H9 (cell line): ENCODE measurements around the gene CACNA1G. TPM values are rescaled to one million over a fixed set of nuclear protein-coding genes. Genes with fewer than 3 reads are reported as not detected.

Experiments
- DNase-seq: peaks from one replicate; pipeline ENCODE4 v3.0.0-alpha.2; 2017
- H2AFZ ChIP-seq: one replicate; pipeline ENCODE4 v1.6.1; 2013; ENCODE audit warnings: mild to moderate bottlenecking, low read length, control low read depth, moderate library complexity
- H2AK5ac ChIP-seq: 2 replicates; pipeline ENCODE4 v1.6.1; 2013; ENCODE audit warnings: low read length, control low read depth, mixed read lengths; ENCODE audit not compliant: insufficient read length
- H2BK120ac ChIP-seq: one replicate; pipeline ENCODE4 v1.6.1; 2013; ENCODE audit warnings: low read depth, mild to moderate bottlenecking, low read length, control low read depth, inconsistent platforms; ENCODE audit not compliant: poor library complexity, severe bottlenecking
- H2BK12ac ChIP-seq: 2 replicates; pipeline ENCODE4 v1.6.1; 2013; ENCODE audit warnings: low read length, control low read depth, mixed read lengths, low read depth; ENCODE audit not compliant: insufficient read length
- H2BK15ac ChIP-seq: 2 replicates; pipeline ENCODE4 v1.6.1; 2013; ENCODE audit warnings: low read depth, low read length, control low read depth
- H2BK20ac ChIP-seq: one replicate; pipeline ENCODE4 v1.6.1; 2013; ENCODE audit warnings: low read depth, mild to moderate bottlenecking, low read length, control low read depth, inconsistent platforms; ENCODE audit not compliant: poor library complexity, severe bottlenecking
- H2BK5ac ChIP-seq: 2 replicates; pipeline ENCODE4 v1.6.1; 2013; ENCODE audit warnings: low read length, control low read depth, mixed read lengths; ENCODE audit not compliant: insufficient read length
- H3K14ac ChIP-seq: 2 replicates; pipeline ENCODE4 v1.6.1; 2013; ENCODE audit warnings: low read length, control low read depth; ENCODE audit not compliant: insufficient read depth
- H3K18ac ChIP-seq: 2 replicates; pipeline ENCODE4 v1.6.1; 2013; ENCODE audit warnings: low read depth, mild to moderate bottlenecking, mixed read lengths, low read length, control low read depth; ENCODE audit not compliant: insufficient read length
- H3K23ac ChIP-seq: 2 replicates; pipeline ENCODE4 v1.6.1; 2013; ENCODE audit warnings: low read length, control low read depth, mixed read lengths, low read depth; ENCODE audit not compliant: insufficient read length
- H3K23me2 ChIP-seq: 2 replicates; pipeline ENCODE4 v1.6.1; 2013; ENCODE audit warnings: low read depth, mild to moderate bottlenecking, mixed read lengths, low read length, control low read depth; ENCODE audit not compliant: insufficient read length, poor library complexity, severe bottlenecking
- H3K27ac ChIP-seq: 2 replicates; pipeline ENCODE4 v1.5.1; 2013; ENCODE audit warnings: low read length, control low read depth, mixed read lengths, low read depth; ENCODE audit not compliant: insufficient read length
- H3K27me3 ChIP-seq: 2 replicates; pipeline ENCODE4 v1.6.1; 2013; ENCODE audit warnings: low read length, control low read depth, inconsistent platforms; ENCODE audit not compliant: insufficient read depth
- H3K4ac ChIP-seq: 2 replicates; pipeline ENCODE4 v1.6.1; 2013; ENCODE audit warnings: low read depth, mild to moderate bottlenecking, control low read depth, inconsistent platforms, low read length, moderate library complexity
- H3K4me1 ChIP-seq: 2 replicates; pipeline ENCODE4 v1.6.1; 2013; ENCODE audit warnings: low read length, control low read depth, inconsistent platforms; ENCODE audit not compliant: insufficient read depth
- H3K4me2 ChIP-seq: 2 replicates; pipeline ENCODE4 v1.6.1; 2013; ENCODE audit warnings: low read length, control low read depth, mixed read lengths; ENCODE audit not compliant: insufficient read length, insufficient read depth
- H3K56ac ChIP-seq: 2 replicates; pipeline ENCODE4 v1.6.1; 2013; ENCODE audit warnings: low read depth, mild to moderate bottlenecking, mixed read lengths, low read length, control low read depth; ENCODE audit not compliant: insufficient read length
- H3K79me1 ChIP-seq: 2 replicates; pipeline ENCODE4 v1.6.1; 2013; ENCODE audit warnings: low read depth, mild to moderate bottlenecking, moderate library complexity, low read length, control low read depth, inconsistent platforms; ENCODE audit not compliant: insufficient read depth, poor library complexity, severe bottlenecking
- H3K79me2 ChIP-seq: 2 replicates; pipeline ENCODE4 v1.6.1; 2013; ENCODE audit warnings: low read length, control low read depth, inconsistent platforms; ENCODE audit not compliant: insufficient read depth
- H3K9ac ChIP-seq: 2 replicates; pipeline ENCODE4 v1.6.1; 2013; ENCODE audit warnings: low read length, control low read depth, mixed read lengths; ENCODE audit not compliant: insufficient read length; ENCODE audit errors: extremely low read depth
- H3K9me3 ChIP-seq: one replicate; pipeline ENCODE4 v1.6.1; 2013; ENCODE audit warnings: low read depth, low read length, inconsistent platforms; ENCODE audit not compliant: control insufficient read depth
- H3T11ph ChIP-seq: one replicate; pipeline ENCODE4 v1.6.1; 2013; ENCODE audit warnings: mild to moderate bottlenecking, low read length, control low read depth, inconsistent platforms
- H4K20me1 ChIP-seq: one replicate; pipeline ENCODE4 v1.6.1; 2013; ENCODE audit not compliant: control insufficient read depth, insufficient read length, insufficient read depth
- H4K5ac ChIP-seq: 2 replicates; pipeline ENCODE4 v1.6.1; 2013; ENCODE audit warnings: low read depth, mild to moderate bottlenecking, mixed read lengths, low read length, control low read depth; ENCODE audit not compliant: insufficient read length
- H4K8ac ChIP-seq: replicated peaks from 2 replicates; pipeline ENCODE4 v1.6.1; 2013; ENCODE audit warnings: low read length, control low read depth, mixed read lengths, low read depth; ENCODE audit not compliant: insufficient read length
- H4K91ac ChIP-seq: 2 replicates; pipeline ENCODE4 v1.6.1; 2013; ENCODE audit warnings: low read depth, mild to moderate bottlenecking, moderate library complexity, mixed read lengths, low read length, control low read depth; ENCODE audit not compliant: insufficient read length
- H3K27ac Mint-ChIP-seq, 3 experiments: 2 replicates in 2 of 3; 3 replicates in 1 of 3; pipeline ENCODE4 v1.8.0; 2020 to 2021; ENCODE audit warnings: mixed read lengths in 3 of 3, mild to moderate bottlenecking in 1 of 3, moderate library complexity in 1 of 3
- H3K27me3 Mint-ChIP-seq: 2 replicates; pipeline ENCODE4 v1.8.0; 2021; ENCODE audit warnings: low read depth, mild to moderate bottlenecking, moderate library complexity, mixed read lengths
- H3K36me3 Mint-ChIP-seq, 3 experiments: 2 replicates in 2 of 3; 3 replicates in 1 of 3; pipeline ENCODE4 v1.8.0; 2020 to 2021; ENCODE audit warnings: low read depth in 3 of 3, mixed read lengths in 3 of 3; ENCODE audit not compliant: insufficient read depth in 1 of 3
- H3K4me1 Mint-ChIP-seq, 2 experiments: 2 replicates each; pipeline ENCODE4 v1.8.0; 2020; ENCODE audit warnings: mixed read lengths in 2 of 2
- H3K4me3 Mint-ChIP-seq, 2 experiments: 2 replicates in 1 of 2; 3 replicates in 1 of 2; pipeline ENCODE4 v1.8.0; 2020 to 2021; ENCODE audit warnings: mild to moderate bottlenecking in 2 of 2, mixed read lengths in 2 of 2, moderate library complexity in 1 of 2
- H3K9me3 Mint-ChIP-seq, 2 experiments: 2 replicates in 1 of 2; 3 replicates in 1 of 2; pipeline ENCODE4 v1.8.0; 2020; ENCODE audit warnings: mild to moderate bottlenecking in 2 of 2, mixed read lengths in 2 of 2, moderate library complexity in 1 of 2
- CTCF ChIP-seq: fragments of 200-600 bp; sonication (generic); conservative IDR thresholded peaks from 3 replicates; pipeline ENCODE4 v1.8.0; 2021; ENCODE audit warnings: antibody characterized with exemption, mild to moderate bottlenecking
- WGBS: extraction: QIAGEN DNeasy Blood & Tissue Kit; methylation state at CpG from one replicate; pipeline ENCODE4 v1.1.7; 2013; ENCODE audit warnings: missing lambda C conversion rate, low lambda C conversion rate, mixed read lengths; ENCODE audit not compliant: insufficient read length; ENCODE audit errors: extremely low coverage; 5-methylcytosine and 5-hydroxymethylcytosine counted together
- total RNA-seq: library from RNA; stranded (reverse); gene quantifications from 2 replicates; pipeline ENCODE4 v1.2.1, GENCODE V29; 2021

Gene CACNA1G
- total RNA-seq, 1 experiment from 2014 or later, result 1.5 TPM

- Histone ChIP-seq H2AFZ (no peak overlapping the region), H3K9ac (no peak overlapping the region), H3K79me2 (no peaks in the 10 kb centered on the region), H3K4ac (no peak overlapping the region), H2AK5ac (no peak overlapping the region), H4K91ac (no peak overlapping the region), H2BK12ac (no peak overlapping the region), H3K23me2 (no peaks in the 10 kb centered on the region), H2BK120ac (no peak overlapping the region), H2BK15ac (no peak overlapping the region), H2BK5ac (no peak overlapping the region), H2BK20ac (no peak overlapping the region), H3K4me2 (no peak overlapping the region), H3K27ac (no peak overlapping the region), H3K56ac (no peak overlapping the region), H4K8ac (no peak overlapping the region), H3K79me1 (no peaks in the 10 kb centered on the region), H3K27me3 (no peaks in the 10 kb centered on the region), H4K20me1 (no peaks in the 10 kb centered on the region), H3K14ac (no peak overlapping the region), H3K4me1 (no peaks in the 10 kb centered on the region), H3K9me3 (no peaks in the 10 kb centered on the region), H3K23ac (no peak overlapping the region), H4K5ac (no peak overlapping the region), H3T11ph (no peak overlapping the region), H3K18ac (no peak overlapping the region)
- no CpG with 5 or more reads among the region's 5 CpGs for whole genome bisulfite sequencing
- no peak overlapping the region for H3K4me3 Mint-ChIP-seq
- H3K27me3 Mint-ChIP-seq, result peaks cover 7% of the 10 kb centered on the region
- no peak for TF ChIP-seq CTCF
- no peaks in the 10 kb centered on the region for H3K9me3 Mint-ChIP-seq
- H3K4me1 Mint-ChIP-seq, result peaks cover 19 to 49% of the 10 kb centered on the region in 2 experiments
- H3K27ac Mint-ChIP-seq, result no peak overlapping the region
- no peak for DNase-seq
- H3K36me3 Mint-ChIP-seq, result no peaks in the 10 kb centered on the region
These were observed 59.7 kb downstream of the CACNA1G start for GRCh38 chr17:50620237-50620636.
